GM19395 (cell line): ENCODE data around the gene COPE.
"Not testable (repeated sequence)": the region's sequence is repeated elsewhere in the genome, so short reads cannot be mapped to it uniquely, and the experiment has no call there.

Experiments
- ATAC-seq: cut with Tn5 transposase; IDR thresholded peaks from one replicate; pipeline ENCODE4 v1.9.1; 2021; ENCODE audit warnings: mild to moderate bottlenecking, moderate library complexity; ENCODE audit not compliant: unreplicated experiment

COPE gene

GRCh38 chr19:18940769-18941627 lies 21.8 kb upstream of the COPE start, which contains the start of gene HOMER3:
HOMER3 (minus strand) TSS chr19:18941217; CDS start chr19:18938982, 2,235 bp downstream.
- no peak for ATAC-seq

- ATAC-seq = no peak
Measured at GRCh38 chr19:18939922-18940768, 21.0 kb upstream of the COPE start.

- no peak for ATAC-seq
Measured at GRCh38 chr19:18939163-18939562, 20.0 kb upstream of the COPE start.

GRCh38 chr19:18933297-18933696 lies 14.1 kb upstream of the COPE start:
- no peak for ATAC-seq

GRCh38 chr19:18932216-18932841 lies 13.1 kb upstream of the COPE start:
- ATAC-seq = no peak

- ATAC-seq = no peak
Measured at GRCh38 chr19:18931316-18932162, 12.4 kb upstream of the COPE start.

- ATAC-seq = no peak
Measured at GRCh38 chr19:18929311-18929710, 10.1 kb upstream of the COPE start.

GRCh38 chr19:18928018-18928805 lies 9.0 kb upstream of the COPE start:
- no peak for ATAC-seq

- ATAC-seq = no peak
Measured at GRCh38 chr19:18924684-18925213, 5.6 kb upstream of the COPE start.

GRCh38 chr19:18922228-18922985 lies 3.2 kb upstream of the COPE start:
- ATAC-seq = no peak

GRCh38 chr19:18921593-18921992 lies 2.4 kb upstream of the COPE start:
- ATAC-seq = no peak

GRCh38 chr19:18920400-18920799 lies 1.2 kb upstream of the COPE start:
- no peak for ATAC-seq

GRCh38 chr19:18919900-18920214 lies 670 bp upstream of the COPE start:
- ATAC-seq = peak; percentile 11

GRCh38 chr19:18917593-18917992 lies 1.6 kb downstream of the COPE start:
- not testable (repeated sequence) for ATAC-seq

GRCh38 chr19:18915639-18916038 lies 3.5 kb downstream of the COPE start:
- no peak for ATAC-seq

- ATAC-seq = no peak
Measured at GRCh38 chr19:18913466-18913865, 5.7 kb downstream of the COPE start.

- no peak for ATAC-seq
Measured at GRCh38 chr19:18912933-18913332, 6.3 kb downstream of the COPE start.

- ATAC-seq = no peak
Measured at GRCh38 chr19:18910801-18911436, 8.3 kb downstream of the COPE start.
